Measurements from ENCODE around the gene GP1BB.

Gene GP1BB

DNA sequence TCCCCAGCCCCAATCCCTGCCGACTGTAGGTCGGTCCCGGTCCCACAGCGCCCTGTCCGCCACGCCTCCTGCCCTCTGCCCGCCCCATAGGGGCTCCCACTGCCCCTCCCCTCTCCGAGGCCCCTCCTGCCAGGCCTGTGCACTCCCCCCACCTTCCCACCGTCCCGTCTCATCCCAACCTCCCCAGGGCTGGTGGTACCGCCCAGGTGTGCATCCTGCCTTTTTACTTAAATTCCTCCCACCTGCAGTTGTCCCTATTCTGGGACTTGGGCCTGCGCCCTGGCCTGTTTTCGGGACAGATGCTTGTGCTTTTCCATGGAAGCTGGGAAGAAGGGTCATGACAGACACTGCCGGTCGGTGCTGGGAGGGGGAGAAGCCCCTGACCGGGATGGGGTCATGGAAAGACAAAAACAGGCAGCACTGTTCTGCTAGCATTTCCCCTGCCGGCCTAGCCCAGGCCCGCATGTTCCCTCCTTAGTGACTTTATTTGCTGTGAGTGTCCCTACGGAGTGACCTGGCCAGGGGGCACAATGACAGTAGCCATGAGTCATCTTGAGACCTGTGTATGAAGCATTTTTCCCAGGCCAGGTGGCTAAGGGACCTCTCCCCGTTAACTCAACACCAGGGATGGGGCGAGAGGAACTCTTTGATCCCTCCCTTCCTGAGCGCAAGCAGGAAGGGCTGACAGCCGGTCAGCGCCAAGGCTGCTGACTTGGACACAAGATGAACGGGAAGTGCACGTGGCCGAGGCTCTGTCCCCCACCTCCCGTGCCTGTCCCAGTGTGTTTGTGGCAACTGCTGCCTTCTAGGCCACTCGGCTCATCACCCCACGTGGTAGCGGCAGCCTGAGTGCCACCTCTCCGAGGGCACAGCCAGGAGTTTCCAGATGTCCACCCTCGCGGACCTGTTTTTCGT, 44.3 kb downstream of the GP1BB start:
- no peak for DNase-seq

DNA sequence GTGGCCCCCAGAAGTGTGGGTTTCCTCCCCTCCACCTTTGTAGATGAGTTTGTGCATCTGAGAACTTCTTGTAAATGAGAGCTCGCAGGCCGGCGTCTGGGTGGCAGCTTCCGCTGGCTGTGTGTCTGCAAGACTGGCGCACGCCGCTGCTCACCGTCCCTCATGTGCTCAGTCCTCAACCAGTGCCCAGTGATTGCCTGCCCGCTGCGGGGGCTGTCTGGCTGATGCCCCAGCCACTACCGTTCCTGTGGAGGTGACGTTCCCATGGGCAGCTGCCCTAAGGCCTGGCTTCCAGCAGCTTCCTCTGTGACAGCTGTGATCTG, 46.0 kb downstream of the GP1BB start:
- DNase-seq, result no peak

DNA sequence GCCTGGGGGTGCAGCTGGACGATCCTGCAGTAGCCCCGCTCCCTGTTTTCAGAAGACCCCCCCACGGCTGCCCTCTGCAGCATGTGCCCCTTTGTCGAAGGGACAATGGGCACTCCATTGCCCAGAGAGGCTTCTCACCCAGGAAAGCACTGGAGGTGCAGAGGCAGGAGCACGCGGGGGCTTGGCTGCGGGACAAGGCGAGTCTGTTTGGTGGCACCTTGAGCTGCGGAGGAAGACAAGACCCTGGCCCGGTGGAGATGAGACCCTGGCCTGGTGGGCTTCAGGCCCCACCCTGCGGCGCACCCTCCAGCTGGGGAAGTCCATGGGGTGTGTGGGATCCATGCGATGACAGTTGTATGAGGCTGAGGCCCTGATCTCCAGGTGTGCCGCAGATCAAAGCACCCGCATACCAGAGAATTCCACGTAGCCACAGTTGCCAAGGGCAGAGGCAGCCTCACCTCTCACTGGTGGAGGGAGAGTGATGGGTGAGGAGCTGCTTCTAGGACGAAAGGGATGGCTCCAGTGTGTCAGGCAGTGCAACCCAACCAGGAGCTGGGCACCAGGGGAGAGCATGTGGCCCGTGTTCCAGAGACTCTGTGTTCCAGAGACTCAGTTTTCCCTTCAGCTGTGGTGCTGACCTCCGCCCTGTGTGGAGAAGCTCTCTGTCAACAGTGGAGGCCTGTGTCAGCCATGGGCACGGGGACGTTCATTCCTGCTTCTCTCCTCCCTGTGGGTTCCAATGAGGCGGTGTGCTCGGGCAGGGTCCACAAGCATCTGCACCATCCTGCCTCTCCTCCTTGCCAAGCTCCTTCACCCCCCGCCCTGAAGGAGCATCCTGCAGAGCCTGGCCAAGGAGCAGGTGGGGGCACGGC, 47.2 kb downstream of the GP1BB start:
- no peak for DNase-seq

DNA sequence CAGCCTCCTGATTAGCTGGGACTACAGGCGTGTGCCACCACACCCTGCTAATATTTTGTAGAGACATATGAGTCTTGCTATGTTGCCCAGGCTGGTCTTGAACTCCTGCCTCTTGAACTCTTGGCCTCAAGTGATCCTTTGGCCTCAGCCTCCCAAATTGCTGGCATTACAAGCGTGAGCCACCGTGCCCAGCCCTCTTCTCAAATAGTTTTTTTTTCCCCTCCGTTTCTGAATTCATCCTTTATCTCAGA, 49.0 kb downstream of the GP1BB start:
- no peak for DNase-seq

DNA sequence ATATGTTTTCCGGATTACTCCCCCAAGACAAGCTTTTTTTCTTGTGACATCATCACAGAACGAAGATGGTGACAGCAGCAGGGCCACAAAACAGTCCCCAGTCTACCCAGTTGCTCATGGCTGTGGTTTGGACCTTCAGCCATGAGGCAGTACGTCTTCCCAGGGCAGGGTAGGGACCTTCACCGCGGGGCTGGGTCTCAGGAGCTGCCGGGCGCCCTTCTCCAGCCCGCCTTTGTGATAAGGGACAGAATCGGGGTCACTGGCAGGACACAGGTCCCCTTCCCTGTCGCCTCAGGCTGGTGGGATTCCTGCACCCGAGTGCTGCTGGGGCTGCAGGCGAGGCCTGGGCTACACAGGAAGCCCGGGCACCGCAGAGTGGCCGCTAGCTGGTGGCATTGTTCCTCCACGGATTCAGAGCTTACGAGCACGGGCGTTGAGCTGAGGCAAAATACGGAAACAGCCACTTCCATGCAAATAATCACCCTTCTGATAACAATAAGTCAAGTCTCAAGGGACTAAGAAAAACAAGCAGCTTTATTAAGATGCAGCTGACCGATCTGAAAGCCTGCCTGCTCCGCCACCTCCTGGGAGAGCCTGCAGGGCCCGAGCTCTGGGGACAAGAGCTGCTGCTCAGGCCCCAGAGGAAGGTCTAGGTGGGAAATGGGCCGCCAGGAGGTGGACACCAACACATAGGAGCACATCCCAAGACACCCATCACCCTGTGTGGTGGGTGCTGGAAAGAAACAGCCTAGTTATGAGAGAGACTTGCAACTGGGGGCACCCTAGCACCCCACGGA, 49.5 kb downstream of the GP1BB start:
- no peak for DNase-seq

DNA sequence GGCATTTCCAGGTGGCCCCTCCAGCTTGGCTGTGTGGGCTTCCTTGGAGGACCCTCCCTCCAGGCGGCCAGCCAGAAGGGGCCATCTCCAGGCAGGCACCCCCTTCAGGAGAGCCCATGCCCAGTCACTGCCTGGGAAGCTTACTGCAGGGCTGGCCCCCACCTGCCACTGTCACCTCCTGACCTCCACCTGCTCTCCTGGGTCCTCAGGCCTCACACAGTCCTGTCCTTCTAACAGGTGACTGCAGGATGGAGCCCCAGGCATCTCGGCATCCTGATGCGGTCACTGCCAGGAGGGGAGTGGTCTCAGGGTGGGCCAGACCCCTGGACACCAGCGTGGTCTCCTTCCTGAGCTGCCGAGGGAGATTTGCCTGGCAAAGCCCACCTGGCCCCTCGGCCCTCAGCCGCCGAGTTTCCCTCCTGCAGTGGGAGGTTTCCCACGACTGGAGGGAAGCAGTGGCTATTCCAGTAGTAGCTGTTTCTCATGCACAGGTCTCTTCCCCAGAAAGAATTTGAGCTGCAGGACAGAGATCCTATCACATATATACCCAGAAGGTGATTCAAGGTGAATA, 50.2 kb downstream of the GP1BB start:
- no peak for DNase-seq
